ENCODE measurements around the gene CT45A1.
"Not testable (repeated sequence)": the region's sequence is repeated elsewhere in the genome, so short reads cannot be mapped to it uniquely, and the experiment has no call there.

The CT45A1 gene

GRCh38 chrX:135737366-135738071, 24.1 kb downstream of the CT45A1 start:
- no peak overlapping the region for H3K27ac ChIP-seq
- TF ChIP-seq CTCF (conservative IDR thresholded peaks at IDR 0.05) (peak; percentile 25), ZFX (IDR thresholded peaks at IDR 0.05) (no peak)

GRCh38 chrX:135740681-135741149, 27.3 kb downstream of the CT45A1 start:
- TF ChIP-seq CTCF (conservative IDR thresholded peaks at IDR 0.05) (peak; percentile 85), ZFX (IDR thresholded peaks at IDR 0.05) (no peak)
- H3K27ac ChIP-seq = peak overlapping the region; percentile 83

- no peak for TF ChIP-seq ZFX (IDR thresholded peaks at IDR 0.05)
- TF ChIP-seq CTCF (conservative IDR thresholded peaks at IDR 0.05) = no peak
- peak overlapping the region; percentile 83 for H3K27ac ChIP-seq
Measured at GRCh38 chrX:135741192-135741715, 27.8 kb downstream of the CT45A1 start.

GRCh38 chrX:135744739-135745138, 31.3 kb downstream of the CT45A1 start:
- not testable (repeated sequence) for H3K27ac ChIP-seq

- H3K27ac ChIP-seq = not testable (repeated sequence)
Measured at GRCh38 chrX:135768091-135768490, 54.7 kb downstream of the CT45A1 start, which contains the start of gene CT45A3. CT45A3 (minus strand) TSS chrX:135768191; CDS start chrX:135764444, 3,747 bp downstream.
